Measurements from ENCODE around the gene EGFL7.
"Not testable (repeated sequence)": the region's sequence is repeated elsewhere in the genome, so short reads cannot be mapped to it uniquely, and the experiment has no call there.

EGFL7 gene

DNA sequence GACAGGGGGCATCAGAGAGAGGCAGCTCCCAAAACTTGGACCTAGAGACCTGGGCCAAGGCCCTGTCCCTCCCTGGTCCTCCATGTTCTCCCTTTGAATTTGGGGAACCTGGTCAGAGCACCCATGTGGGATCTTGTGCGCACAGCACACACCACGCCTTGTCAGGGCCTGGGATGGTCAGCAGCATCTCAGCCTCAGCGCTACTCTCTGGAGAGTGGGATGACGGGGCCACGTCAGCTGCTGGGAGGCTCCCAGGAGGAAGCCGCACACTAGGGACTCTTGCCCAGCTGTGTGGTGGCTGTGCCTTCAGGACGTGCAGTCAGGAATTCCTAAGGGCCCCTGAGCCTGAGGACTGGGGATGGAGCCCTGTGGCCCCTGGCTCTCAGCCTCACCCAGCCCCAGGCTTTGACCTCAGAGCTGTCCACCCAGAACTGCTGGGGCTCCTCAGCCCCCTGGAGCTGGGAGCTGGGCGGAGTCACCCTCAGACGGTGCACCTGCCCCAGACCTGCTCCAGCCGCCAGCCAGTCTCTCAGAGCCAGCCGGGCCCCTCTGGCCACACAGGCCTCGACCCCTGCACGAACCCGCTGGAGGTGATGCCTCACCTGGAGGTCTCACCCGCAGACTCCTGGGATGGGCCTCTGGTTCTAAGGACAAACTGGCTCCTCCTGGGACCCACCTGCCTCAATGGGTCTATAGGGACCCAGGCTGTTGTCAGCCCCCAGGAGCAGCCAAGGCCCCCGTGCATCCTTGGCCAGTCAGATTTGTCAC lies 38.3 kb upstream of the EGFL7 start:
- DNase-seq (ENCODE audit: low read depth): no peak

DNA sequence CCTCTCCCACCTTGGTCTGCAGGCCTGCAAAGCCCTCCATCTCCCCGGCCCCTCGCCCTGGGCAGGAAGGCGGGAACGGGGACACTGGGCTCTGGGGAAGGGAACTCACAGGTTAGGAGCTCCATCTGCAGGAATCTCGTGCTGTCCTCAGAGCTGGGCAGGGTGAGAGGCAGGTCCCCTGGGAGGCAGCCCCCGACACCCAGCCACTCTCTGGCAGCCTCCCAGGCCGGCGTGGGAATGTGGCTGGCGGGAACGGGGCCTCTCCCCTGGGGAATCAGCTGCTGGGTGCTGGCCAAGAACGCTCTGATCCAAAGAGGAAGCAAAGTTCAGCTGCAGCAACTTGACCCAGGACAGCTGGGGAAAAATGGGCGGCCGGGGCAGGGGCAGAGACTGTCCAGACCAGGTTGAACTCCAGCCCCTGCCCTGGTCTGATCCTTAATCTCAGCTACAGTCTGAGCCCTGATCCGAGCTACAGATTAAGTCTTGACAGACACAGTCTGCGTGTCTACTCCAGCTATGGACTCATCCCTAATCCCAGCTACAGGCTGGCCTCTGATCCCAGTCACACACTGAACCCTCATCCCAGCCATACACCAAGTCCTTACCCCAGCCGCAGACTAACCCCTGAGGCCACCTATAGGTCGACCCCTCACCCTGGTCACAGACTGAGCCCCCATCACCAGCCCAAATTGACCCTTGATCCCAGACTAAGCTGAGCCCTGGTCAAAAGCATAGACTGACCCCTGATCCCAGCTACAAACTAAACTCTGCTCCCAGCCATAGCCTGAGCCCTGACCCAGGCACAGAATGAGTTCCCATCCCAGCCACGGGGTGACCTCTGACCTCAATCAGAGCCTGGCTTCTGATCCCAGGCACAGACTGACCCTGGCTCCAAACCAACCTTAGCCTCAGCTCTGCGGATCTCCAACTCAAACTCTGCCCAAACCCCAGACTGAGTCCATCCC lies 37.3 kb upstream of the EGFL7 start:
- DNase-seq (ENCODE audit: low read depth): no peak

GRCh38 chr9:136626066-136626725 lies 36.5 kb upstream of the EGFL7 start:
- no peak for DNase-seq (ENCODE audit: low read depth)

DNA sequence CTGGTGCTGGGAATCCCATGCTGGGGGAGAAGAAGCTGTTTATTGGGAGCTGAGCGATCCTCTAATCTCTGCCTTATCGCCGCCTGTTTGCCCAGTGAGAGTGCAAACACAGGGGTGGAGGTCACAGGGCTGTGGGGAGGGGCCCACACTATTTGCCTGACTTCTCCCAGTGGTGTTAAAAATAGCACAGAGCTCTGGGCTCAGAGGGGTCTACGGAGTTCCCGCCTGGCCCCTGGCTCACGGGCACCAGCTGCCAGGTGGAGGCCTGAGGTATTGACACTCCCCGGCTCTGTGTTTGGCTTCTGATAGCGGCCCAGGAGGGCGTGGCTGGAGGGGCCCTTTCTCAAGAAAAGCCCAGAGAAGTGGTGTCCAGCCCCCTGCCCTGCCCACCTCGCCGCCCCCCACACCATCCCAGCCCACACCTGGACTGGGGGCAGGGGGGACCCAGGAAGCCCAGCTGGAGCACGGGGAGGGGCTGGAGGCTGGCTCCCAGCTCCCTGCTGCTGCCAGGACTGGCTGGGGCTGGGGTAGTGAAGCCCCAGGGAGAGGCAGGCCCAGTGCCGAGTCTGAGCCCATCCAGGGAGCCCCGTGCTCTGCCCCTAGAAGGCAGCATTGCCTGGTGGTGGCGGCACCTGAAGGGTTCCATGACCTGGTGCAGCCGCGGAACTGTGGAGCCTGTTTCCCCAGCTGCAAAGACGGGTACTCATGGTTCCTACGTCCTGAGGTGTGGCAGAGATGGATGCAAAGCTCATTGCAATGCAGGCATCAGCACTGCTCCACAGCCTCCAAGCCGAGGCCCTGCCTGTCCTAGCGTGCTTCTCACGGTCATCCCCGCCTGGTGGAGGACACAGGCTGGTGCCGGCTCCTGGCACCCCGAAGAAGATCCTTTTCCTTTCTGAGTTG lies 35.7 kb upstream of the EGFL7 start:
- DNase-seq (ENCODE audit: low read depth): no peak

DNA sequence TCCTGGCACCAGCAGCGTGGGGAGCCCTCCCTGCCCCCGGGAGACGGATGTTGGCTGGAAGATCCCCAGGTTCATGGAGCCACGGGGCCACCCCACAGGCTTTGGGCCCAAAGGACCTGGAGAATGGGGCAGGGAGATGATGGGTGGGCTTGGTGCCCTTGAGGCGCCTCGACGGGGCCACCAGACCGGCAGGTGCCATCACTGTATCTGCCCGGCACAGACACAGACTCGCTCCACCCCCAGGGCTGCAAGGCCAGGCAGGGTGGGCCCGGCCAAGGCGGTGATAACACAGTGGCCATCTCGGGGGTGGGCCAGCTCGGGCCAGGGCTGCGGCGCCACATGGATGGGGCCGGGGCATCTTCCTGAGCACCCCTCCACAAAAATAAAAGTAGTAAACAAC lies 35.0 kb upstream of the EGFL7 start:
- DNase-seq (ENCODE audit: low read depth): no peak

DNA sequence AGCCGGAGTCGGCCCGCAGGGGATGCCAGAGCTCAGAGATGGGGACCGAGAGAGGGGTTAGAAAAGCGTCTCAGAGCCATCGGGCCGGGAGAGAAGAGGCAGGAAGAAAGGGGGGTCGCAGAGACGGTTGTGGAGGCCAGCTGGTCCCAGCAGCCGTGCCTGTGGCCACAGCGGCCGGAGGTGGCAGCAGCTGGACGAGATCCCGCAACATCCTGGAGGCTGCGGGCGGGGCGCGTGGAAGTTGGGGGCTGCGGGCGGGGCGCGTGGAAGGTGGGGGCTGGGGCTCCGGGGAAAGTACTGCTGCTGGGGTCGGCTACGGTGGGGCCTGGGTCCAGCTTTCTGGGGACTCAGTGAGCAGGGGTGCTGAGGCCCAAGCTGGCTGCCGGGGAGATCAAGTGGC lies 34.4 kb upstream of the EGFL7 start:
- DNase-seq (ENCODE audit: low read depth): no peak

DNA sequence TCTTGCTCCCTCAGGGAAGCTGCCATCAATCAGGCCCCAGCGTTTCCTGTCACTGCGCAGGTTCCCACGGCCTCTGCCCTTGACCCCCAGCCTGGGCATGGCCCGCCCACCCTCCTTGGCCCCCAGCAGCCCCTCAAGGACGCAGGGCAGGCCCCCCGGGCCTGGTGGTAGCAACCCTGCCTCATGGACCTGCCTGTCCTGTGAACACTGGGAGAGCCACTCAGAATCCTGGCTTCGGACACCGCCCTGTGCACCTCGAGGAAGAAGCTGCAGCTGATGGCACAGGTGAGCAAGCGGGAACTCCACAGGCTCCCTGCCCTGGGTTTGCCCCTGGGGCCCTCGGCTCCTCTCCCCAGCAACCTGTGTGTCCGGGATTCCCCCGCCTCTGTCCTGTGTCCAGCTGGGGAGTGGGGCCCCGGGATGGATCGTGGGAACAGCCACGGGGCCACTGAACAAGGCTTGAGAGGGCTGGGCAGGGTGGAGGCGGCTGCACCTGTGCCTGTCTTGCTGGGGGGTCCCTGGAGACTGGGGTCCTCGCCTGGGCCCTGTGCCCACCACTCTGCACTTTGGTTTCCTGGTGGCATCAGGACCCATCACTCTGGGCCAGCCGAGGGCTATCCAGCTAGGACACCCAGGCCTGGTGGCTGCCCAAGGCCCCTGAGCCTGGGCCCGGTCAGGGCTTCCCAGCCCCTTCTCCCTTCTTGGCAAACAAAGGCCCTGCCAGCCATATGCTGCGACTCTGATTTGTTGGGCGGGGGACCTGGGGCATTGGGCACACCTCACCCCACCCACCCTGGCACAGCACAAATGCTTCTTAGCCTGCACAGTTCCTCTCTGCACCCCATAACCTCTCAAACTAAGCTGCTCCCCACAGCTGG lies 33.5 kb upstream of the EGFL7 start:
- no peak for DNase-seq (ENCODE audit: low read depth)

DNA sequence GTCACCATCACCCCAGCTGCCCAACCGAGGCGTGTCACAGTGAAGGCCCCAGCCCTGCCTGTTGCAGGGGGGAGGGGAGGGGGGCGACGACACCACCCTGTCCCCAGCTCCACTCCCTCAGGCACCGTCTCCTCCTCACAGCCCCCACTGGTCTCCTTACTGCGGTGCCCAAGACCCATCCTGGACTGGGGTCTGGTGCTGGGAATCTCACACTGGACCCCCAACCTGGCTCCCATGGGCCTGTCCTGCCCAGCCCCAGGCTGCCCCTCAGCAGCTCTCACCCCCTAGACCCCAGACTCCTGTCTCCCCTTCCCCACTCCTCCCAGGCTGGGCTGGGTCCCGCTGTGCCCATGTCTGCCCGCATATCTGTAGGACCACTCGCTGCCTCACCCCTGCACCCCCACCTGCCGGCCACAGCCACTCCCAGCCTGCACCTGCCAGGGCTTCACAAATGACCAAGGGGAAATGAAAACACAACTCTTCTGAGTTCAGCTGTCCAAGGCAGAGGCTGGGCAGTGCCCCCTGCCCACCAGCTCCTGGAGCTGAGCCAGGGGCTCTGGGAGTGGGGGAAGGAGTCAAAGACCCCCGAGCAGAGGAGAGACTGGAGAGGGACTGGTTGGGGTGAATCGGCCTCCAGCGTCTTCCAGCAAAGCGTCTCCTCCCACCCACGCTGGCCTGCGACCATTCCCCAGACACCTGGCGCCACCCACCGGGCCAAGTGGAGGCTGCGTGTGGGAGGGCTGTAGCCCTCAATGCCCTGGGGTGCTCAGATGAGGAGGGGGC lies 32.6 kb upstream of the EGFL7 start:
- no peak for DNase-seq (ENCODE audit: low read depth)

- no peak for DNase-seq (ENCODE audit: low read depth)
Measured at GRCh38 chr9:136630662-136630992, 32.1 kb upstream of the EGFL7 start.

DNA sequence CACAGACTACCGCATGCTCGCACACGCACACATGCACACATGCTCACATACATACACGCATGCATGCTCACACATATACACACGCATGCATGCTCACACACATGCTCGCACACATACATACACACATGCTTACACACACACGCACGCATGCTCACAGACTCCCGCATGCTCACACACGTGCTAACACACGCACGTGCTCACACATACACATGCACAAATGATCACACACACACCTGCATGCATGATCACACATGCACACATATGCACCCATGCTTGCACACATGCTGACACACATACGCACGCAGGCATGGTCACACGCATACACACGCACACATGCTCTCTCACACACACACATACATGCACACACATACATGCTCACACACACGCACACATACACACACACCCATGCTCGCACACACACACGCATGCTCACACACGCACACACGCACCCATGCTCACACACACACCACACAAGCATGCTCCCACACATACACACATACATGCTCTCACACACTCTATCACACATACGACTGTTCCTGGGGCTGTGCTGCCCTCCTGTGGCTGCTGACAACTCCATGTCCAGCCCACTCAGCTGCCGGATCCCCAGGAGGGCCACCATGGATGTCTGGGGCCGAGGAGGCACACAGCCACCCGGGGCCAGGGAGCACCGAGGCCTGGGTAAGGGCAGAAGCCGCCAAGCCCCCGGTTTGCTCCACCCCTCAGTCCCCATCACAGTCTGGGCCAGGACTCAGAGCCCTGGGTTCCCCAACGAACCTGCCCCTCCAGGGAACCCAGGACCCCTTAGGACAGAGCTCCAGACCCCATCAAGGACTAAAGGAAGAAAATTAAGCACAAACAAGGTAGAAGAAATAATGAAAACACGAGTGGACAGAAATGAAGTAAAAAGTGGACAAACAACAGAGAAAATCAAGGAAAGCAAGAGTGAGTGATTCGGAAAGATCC lies 31.4 kb upstream of the EGFL7 start:
- no peak for DNase-seq (ENCODE audit: low read depth)

DNA sequence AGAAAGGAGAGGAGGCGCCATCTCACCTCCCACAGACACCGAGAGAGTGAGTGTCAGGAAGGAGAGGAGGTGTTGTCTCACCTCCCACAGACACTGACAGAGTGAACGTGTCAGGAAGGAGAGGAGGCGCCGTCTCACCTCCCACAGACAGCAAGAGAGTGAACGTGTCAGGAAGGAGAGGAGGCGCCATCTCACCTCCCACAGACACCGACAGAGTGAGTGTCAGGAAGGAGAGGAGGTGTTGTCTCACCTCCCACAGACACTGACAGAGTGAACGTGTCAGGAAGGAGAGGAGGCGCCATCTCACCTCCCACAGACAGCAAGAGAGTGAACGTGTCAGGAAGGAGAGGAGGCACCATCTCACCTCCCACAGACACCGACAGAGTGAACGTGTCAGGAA lies 30.6 kb upstream of the EGFL7 start:
- DNase-seq (ENCODE audit: low read depth): not testable (repeated sequence)

DNA sequence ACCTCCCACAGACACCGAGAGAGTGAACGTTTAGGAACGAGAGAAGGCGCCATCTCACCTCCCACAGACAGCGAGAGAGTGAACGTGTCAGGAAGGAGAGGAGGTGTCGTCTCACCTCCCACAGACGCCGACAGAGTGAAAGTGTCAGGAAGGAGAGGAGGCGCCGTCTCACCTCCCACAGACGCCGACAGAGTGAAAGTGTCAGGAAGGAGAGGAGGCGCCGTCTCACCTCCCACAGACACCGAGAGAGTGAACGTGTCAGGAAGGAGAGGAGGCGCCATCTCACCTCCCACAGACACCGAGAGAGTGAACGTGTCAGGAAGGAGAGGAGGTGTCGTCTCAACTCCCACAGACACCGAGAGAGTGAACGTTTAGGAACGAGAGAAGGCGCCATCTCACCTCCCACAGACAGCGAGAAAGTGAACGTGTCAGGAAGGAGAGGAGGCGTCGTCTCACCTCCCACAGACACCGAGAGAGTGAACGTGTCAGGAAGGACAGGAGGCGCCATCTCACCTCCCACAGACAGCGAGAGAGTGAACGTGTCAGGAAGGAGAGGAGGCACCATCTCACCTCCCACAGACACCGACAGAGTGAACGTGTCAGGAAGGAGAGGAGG lies 30.1 kb upstream of the EGFL7 start:
- not testable (repeated sequence) for DNase-seq (ENCODE audit: low read depth)

GRCh38 chr9:136634904-136635303 lies 27.8 kb upstream of the EGFL7 start:
- DNase-seq (ENCODE audit: low read depth): no peak

DNA sequence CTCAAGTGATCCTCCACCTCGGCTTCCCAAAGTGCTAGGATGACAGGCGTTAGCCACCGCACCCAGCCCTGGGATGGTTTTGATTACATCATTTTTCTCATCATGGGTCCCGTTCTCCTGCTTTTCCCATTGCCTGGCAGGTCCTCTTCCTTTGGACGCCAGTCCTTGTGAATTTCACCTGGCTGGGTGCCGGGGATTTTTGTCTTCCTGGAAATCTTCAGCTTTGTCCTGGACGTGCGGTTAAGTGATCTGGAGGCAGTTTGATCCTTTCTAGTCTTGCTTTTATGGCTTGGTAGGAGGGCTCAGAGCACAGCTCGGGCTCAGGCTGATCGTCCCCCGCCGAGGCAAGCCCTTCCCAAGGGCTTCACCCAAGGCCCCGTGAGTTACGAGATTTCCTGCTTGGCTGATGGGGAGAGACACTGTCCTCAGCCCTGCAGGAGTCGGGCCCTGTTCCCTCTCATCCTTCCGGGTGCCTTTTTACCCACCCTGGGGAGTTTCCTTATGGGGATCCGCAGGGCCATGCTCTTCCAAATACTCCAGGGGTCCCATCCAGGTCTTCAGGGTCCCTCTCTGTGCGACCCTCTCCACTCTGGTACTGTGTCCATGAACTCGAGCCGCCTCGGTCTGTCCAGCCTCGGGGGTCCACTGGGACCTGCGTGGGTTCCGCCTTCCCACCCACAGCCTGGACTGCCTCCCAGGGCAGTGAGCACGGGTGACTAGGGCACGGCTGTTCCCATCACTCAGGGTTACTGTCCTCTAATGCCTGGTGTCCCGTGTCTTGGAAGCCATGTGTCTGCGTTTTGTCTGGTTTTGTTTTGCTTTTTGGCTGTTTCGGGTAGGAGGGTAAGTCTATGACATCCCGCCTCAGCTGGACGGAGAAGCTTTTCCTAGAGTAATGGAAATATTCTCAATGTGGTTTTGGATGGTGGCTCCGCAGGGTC lies 22.3 kb upstream of the EGFL7 start:
- DNase-seq (ENCODE audit: low read depth): no peak

GRCh38 chr9:136642439-136642921 lies 20.2 kb upstream of the EGFL7 start:
- no peak for DNase-seq (ENCODE audit: low read depth)

GRCh38 chr9:136643596-136644342 lies 18.9 kb upstream of the EGFL7 start:
- DNase-seq (ENCODE audit: low read depth): no peak

DNA sequence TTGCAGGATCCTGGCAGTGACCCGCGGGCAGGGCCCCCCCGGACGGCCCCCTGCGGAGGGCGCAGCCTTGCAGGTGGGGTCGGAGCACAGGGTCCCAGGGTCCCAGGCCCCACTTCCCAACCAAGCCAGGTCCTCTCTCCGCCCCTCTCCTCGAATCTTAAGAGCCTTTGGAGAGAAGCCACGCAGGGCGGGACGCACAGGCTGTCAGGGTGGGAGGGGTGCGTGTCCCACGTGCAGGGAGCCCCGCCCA lies 18.4 kb upstream of the EGFL7 start:
- peak; percentile 77 for DNase-seq (ENCODE audit: low read depth)
